ENCODE data around the gene ITFG1.

Gene ITFG1

GRCh38 chr16:47486856-47487255 lies 26.0 kb upstream of the ITFG1 start:
- DNase-seq (ENCODE audit: low spot score), result no peak
- no peak for TF ChIP-seq CTCF (IDR thresholded peaks at IDR 0.05)
- H3K27ac ChIP-seq, result no peak overlapping the region
- no peak overlapping the region for H3K4me3 ChIP-seq

GRCh38 chr16:47483616-47484015 lies 22.8 kb upstream of the ITFG1 start:
- TF ChIP-seq CTCF (IDR thresholded peaks at IDR 0.05), result no peak
- Histone ChIP-seq H3K4me3 (no peak overlapping the region), H3K27ac (no peak overlapping the region)
- no peak for DNase-seq (ENCODE audit: low spot score)

- no peak for DNase-seq (ENCODE audit: low spot score)
- TF ChIP-seq CTCF (IDR thresholded peaks at IDR 0.05), result no peak
- Histone ChIP-seq H3K27ac (no peak overlapping the region), H3K4me3 (no peak overlapping the region)
Observed at GRCh38 chr16:47481698-47482374, 21.0 kb upstream of the ITFG1 start.

- H3K4me3 ChIP-seq, result no peak overlapping the region
- H3K27ac ChIP-seq, result no peak overlapping the region
- TF ChIP-seq CTCF (IDR thresholded peaks at IDR 0.05), result no peak
- no peak for DNase-seq (ENCODE audit: low spot score)
Observed at GRCh38 chr16:47480410-47480809, 19.5 kb upstream of the ITFG1 start.

- no peak overlapping the region for H3K27ac ChIP-seq
- H3K4me3 ChIP-seq, result no peak overlapping the region
- no peak for DNase-seq (ENCODE audit: low spot score)
- TF ChIP-seq CTCF (IDR thresholded peaks at IDR 0.05), result no peak
Observed at GRCh38 chr16:47477679-47478078, 16.8 kb upstream of the ITFG1 start.

- no peak overlapping the region for H3K4me3 ChIP-seq
- no peak overlapping the region for H3K27ac ChIP-seq
- no peak for DNase-seq (ENCODE audit: low spot score)
- no peak for TF ChIP-seq CTCF (IDR thresholded peaks at IDR 0.05)
Observed at GRCh38 chr16:47476654-47477345, 15.9 kb upstream of the ITFG1 start.

GRCh38 chr16:47475786-47476185 lies 14.9 kb upstream of the ITFG1 start:
- H3K4me3 ChIP-seq, result no peak overlapping the region
- no peak for TF ChIP-seq CTCF (IDR thresholded peaks at IDR 0.05)
- DNase-seq (ENCODE audit: low spot score), result no peak
- no peak overlapping the region for H3K27ac ChIP-seq

All from coronary artery (tissue), 2 donors.